ENCODE measurements around the gene PTDSS2.

GRCh38 chr11:403021-403760 lies 46.9 kb upstream of the PTDSS2 start:
- no peak for TF ChIP-seq EZH2 (IDR thresholded peaks at IDR 0.05; ENCODE audit: borderline replicate concordance, low read length)
- TF ChIP-seq, protein P1, sequence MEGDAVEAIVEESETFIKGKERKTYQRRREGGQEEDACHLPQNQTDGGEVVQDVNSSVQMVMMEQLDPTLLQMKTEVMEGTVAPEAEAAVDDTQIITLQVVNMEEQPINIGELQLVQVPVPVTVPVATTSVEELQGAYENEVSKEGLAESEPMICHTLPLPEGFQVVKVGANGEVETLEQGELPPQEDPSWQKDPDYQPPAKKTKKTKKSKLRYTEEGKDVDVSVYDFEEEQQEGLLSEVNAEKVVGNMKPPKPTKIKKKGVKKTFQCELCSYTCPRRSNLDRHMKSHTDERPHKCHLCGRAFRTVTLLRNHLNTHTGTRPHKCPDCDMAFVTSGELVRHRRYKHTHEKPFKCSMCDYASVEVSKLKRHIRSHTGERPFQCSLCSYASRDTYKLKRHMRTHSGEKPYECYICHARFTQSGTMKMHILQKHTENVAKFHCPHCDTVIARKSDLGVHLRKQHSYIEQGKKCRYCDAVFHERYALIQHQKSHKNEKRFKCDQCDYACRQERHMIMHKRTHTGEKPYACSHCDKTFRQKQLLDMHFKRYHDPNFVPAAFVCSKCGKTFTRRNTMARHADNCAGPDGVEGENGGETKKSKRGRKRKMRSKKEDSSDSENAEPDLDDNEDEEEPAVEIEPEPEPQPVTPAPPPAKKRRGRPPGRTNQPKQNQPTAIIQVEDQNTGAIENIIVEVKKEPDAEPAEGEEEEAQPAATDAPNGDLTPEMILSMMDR (IDR thresholded peaks at IDR 0.05; ENCODE audit: low read length), result no peak
